Central memory CD8-positive, alpha-beta T cell (primary cell): Measurements from ENCODE around the gene MIER3.
"Not testable (repeated sequence)": the region's sequence is repeated elsewhere in the genome, so short reads cannot be mapped to it uniquely, and the experiment has no call there.

Experiments
- ATAC-seq: fragments of 150-1000 bp; cut with Tn5 transposase; replicated peaks from 2 replicates; pipeline ENCODE4 v1.10.0; 2022; ENCODE audit warnings: mild to moderate bottlenecking, moderate FRiP score, moderate number of reproducible peaks; ENCODE audit not compliant: poor library complexity, severe bottlenecking; ENCODE audit errors: extremely low read depth
- DNase-seq, 2 donors: peaks; one replicate each; pipeline ENCODE4 v3.0.0; 2021; ENCODE audit warnings: low spot score in 2 of 2
- H3K27ac Mint-ChIP-seq: one replicate; pipeline ENCODE4 v1.8.0; 2022; ENCODE audit warnings: low read depth, mild to moderate bottlenecking, moderate library complexity, mixed read lengths
- H3K27me3 Mint-ChIP-seq: one replicate; pipeline ENCODE4 v1.8.0; 2022; ENCODE audit warnings: mixed read lengths
- H3K36me3 Mint-ChIP-seq: one replicate; pipeline ENCODE4 v1.8.0; 2022; ENCODE audit warnings: mild to moderate bottlenecking, moderate library complexity, mixed read lengths; ENCODE audit not compliant: insufficient read depth
- H3K4me1 Mint-ChIP-seq: one replicate; pipeline ENCODE4 v1.8.0; 2022; ENCODE audit warnings: mixed read lengths
- H3K4me3 Mint-ChIP-seq: one replicate; pipeline ENCODE4 v1.8.0; 2022; ENCODE audit warnings: mild to moderate bottlenecking, moderate library complexity, mixed read lengths
- H3K9me3 Mint-ChIP-seq: one replicate; pipeline ENCODE4 v1.8.0; 2022; ENCODE audit warnings: mixed read lengths

The MIER3 gene

DNA sequence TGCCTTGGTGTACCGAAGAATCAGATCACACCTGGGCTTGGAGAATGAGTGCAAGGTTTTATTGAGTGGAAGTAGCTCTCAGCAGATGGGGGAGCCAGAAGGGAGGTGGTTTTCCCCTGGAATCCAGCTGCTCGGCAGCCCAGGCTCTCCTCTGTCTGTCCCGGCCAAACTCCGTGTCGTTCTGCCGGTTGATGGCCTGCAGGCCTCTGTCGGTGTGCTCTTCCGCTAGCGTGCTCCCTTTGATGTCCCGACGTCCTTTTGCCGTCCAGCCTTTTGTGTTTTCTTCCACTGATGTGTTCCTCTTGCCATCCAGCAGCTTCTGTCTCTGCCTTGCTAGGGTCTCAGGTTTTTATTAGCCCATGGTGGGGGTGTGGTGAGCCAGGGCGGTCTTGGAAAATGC is 28.0 kb upstream of the MIER3 start:
- no peaks in the 10 kb centered on the region for H3K9me3 Mint-ChIP-seq
- DNase-seq (no peak), ATAC-seq (no peak)
- H3K27ac Mint-ChIP-seq = no peak overlapping the region
- no peak overlapping the region for H3K4me3 Mint-ChIP-seq
- H3K36me3 Mint-ChIP-seq = peaks cover 5% of the 10 kb centered on the region
- H3K4me1 Mint-ChIP-seq = peaks cover 10% of the 10 kb centered on the region
- peaks cover 10% of the 10 kb centered on the region for H3K27me3 Mint-ChIP-seq

GRCh38 chr5:56979526-56979925 is 27.6 kb upstream of the MIER3 start:
- H3K4me3 Mint-ChIP-seq, ATAC-seq, H3K36me3 Mint-ChIP-seq, H3K4me1 Mint-ChIP-seq, H3K27ac Mint-ChIP-seq, DNase-seq, H3K9me3 Mint-ChIP-seq: not testable (repeated sequence)
- peaks cover 14% of the 10 kb centered on the region for H3K27me3 Mint-ChIP-seq

- H3K27ac Mint-ChIP-seq = no peak overlapping the region
- H3K9me3 Mint-ChIP-seq = no peaks in the 10 kb centered on the region
- no peaks in the 10 kb centered on the region for H3K4me1 Mint-ChIP-seq
- no peak for ATAC-seq
- no peak overlapping the region for H3K4me3 Mint-ChIP-seq
- H3K27me3 Mint-ChIP-seq = peaks cover 31% of the 10 kb centered on the region
- DNase-seq = no peak
- H3K36me3 Mint-ChIP-seq = peaks cover 2% of the 10 kb centered on the region
These were observed 25.9 kb upstream of the MIER3 start for GRCh38 chr5:56977822-56978221.

DNA sequence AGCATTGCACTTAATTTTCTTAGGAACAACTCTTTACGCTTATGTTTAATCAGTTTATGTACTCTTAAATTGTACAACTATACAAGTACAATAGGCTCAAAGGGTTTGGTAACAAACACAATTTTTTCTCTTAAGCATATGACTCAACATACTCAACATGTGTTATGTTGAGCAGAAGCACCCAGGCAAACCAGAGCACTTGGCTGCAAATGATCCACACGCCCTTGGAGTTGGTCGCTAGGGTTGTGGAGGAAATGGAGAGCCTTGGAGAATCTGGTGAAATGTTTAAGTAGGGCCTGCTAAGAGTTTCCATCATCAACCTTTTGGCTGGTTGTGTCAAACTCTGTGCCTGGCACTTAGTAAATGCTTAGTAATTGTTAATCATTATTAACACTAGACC is 25.1 kb upstream of the MIER3 start:
- Mint-ChIP-seq H3K27me3 (peaks cover 39% of the 10 kb centered on the region), H3K4me1 (no peaks in the 10 kb centered on the region), H3K9me3 (no peaks in the 10 kb centered on the region), H3K27ac (no peak overlapping the region), H3K36me3 (no peaks in the 10 kb centered on the region), H3K4me3 (no peak overlapping the region)
- no peak for DNase-seq
- no peak for ATAC-seq

DNA sequence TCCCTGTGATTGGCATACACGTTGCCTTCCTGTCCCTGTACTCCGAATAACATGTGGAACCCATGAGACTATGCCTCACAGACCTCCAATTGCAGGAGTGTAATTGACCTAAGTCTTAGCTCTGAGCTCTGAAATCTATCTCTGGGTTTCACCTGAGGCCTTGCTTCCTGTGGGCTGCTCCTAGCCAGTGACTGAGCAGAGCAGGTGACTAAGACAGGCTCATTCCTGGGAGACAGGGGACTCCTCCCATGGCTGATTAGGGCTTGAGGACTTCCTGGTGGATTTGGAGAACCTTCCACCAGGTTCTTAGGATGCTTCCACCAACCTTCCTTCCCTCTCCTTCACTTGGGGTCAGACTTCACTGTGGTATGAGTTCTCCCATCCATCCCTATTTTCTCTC is 22.3 kb upstream of the MIER3 start:
- H3K4me3 Mint-ChIP-seq = no peak overlapping the region
- H3K4me1 Mint-ChIP-seq = no peaks in the 10 kb centered on the region

GRCh38 chr5:56973473-56973872 is 21.6 kb upstream of the MIER3 start:
- ATAC-seq (no peak), DNase-seq (no peak)
- H3K27me3 Mint-ChIP-seq = peaks cover 54% of the 10 kb centered on the region
- no peaks in the 10 kb centered on the region for H3K9me3 Mint-ChIP-seq
- no peak overlapping the region for H3K4me3 Mint-ChIP-seq
- no peak overlapping the region for H3K27ac Mint-ChIP-seq
- no peaks in the 10 kb centered on the region for H3K36me3 Mint-ChIP-seq
- H3K4me1 Mint-ChIP-seq = no peaks in the 10 kb centered on the region

More for the DNA sequence above, 22.3 kb upstream of the MIER3 start:
- Mint-ChIP-seq H3K9me3 (no peaks in the 10 kb centered on the region), H3K36me3 (no peaks in the 10 kb centered on the region), H3K27ac (no peak overlapping the region), H3K27me3 (peaks cover 53% of the 10 kb centered on the region)
- no peak for ATAC-seq
- DNase-seq = no peak

DNA sequence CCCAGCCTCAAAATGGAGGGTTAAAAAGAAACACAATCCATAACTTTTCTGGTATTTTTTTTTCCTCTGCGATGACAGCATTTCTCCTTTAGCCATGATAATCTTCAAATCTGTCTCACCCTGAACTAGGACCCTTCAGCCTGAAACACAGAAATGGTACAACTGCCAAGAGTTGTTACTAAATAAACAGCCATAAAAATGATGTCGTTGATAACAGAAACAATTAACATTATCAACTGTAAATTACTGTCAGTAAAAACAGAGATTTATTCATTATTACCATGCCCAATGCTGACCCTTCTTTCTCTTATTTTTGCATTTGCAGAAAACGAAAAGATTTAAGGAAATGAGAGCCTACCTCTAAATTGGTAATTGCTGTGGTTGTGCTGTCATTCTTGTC is 19.4 kb upstream of the MIER3 start:
- Mint-ChIP-seq H3K36me3 (no peaks in the 10 kb centered on the region), H3K4me3 (no peak overlapping the region), H3K4me1 (no peaks in the 10 kb centered on the region), H3K27ac (no peak overlapping the region), H3K27me3 (peaks cover 73% of the 10 kb centered on the region), H3K9me3 (no peaks in the 10 kb centered on the region)
- DNase-seq = no peak
- no peak for ATAC-seq

- ATAC-seq (no peak), DNase-seq (no peak)
- no peak overlapping the region for H3K4me3 Mint-ChIP-seq
- no peaks in the 10 kb centered on the region for H3K9me3 Mint-ChIP-seq
- H3K27me3 Mint-ChIP-seq = peaks cover 97% of the 10 kb centered on the region
- H3K27ac Mint-ChIP-seq = no peak overlapping the region
- H3K4me1 Mint-ChIP-seq = no peaks in the 10 kb centered on the region
- no peaks in the 10 kb centered on the region for H3K36me3 Mint-ChIP-seq
These were observed 12.2 kb upstream of the MIER3 start for GRCh38 chr5:56964173-56964572.

DNA sequence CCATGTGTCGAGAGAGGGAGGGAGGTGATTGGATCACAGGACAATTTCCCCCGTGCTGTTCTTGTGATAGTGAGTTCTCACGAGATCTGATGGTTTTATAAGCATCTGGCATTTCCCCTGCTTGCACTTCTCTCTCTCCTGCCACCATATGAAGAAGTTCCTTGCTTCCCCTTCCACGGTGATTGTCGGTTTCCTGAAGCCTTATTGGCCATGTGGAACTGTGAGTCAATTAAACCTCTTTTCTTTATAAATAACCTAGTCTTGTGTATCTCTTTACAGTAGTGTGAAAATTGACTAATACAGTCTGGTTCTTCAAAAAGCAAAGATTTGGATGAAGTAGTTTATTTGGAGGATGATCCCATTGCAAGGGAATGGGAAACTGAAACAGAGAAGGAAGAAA is 11.3 kb upstream of the MIER3 start:
- Mint-ChIP-seq H3K27ac (no peak overlapping the region), H3K36me3 (no peaks in the 10 kb centered on the region), H3K9me3 (no peaks in the 10 kb centered on the region), H3K27me3 (peaks cover 100% of the 10 kb centered on the region), H3K4me1 (no peaks in the 10 kb centered on the region), H3K4me3 (no peak overlapping the region)
- no peak for ATAC-seq
- DNase-seq = no peak

DNA sequence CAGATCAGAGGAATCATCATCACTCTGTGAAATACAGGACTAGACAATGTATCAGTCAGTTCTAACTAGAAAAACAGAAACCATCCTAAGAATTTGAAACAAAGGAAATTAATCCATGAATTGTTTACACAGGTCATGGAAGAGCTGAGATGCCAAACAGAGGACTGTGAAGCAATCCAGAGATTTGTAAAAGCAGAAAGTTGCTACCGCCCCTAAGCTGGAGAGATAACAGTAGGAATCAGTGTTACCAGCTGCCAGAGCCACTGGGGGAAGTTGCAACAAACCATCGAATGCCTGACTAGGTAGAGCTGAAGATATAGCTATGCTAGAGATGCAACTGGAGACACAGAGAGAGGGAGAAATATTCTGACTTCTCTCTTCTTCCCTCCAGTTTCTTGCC is 10.4 kb upstream of the MIER3 start:
- peaks cover 100% of the 10 kb centered on the region for H3K27me3 Mint-ChIP-seq
- no peak for DNase-seq
- ATAC-seq = no peak
- no peaks in the 10 kb centered on the region for H3K9me3 Mint-ChIP-seq
- H3K27ac Mint-ChIP-seq = no peak overlapping the region
- no peak overlapping the region for H3K4me3 Mint-ChIP-seq
- no peaks in the 10 kb centered on the region for H3K36me3 Mint-ChIP-seq
- H3K4me1 Mint-ChIP-seq = no peaks in the 10 kb centered on the region

GRCh38 chr5:56961746-56962145 is 9.8 kb upstream of the MIER3 start:
- Mint-ChIP-seq H3K27me3 (peaks cover 98% of the 10 kb centered on the region), H3K4me1 (no peaks in the 10 kb centered on the region), H3K27ac (no peak overlapping the region), H3K9me3 (no peaks in the 10 kb centered on the region), H3K36me3 (no peaks in the 10 kb centered on the region), H3K4me3 (no peak overlapping the region)
- DNase-seq (no peak), ATAC-seq (no peak)

DNA sequence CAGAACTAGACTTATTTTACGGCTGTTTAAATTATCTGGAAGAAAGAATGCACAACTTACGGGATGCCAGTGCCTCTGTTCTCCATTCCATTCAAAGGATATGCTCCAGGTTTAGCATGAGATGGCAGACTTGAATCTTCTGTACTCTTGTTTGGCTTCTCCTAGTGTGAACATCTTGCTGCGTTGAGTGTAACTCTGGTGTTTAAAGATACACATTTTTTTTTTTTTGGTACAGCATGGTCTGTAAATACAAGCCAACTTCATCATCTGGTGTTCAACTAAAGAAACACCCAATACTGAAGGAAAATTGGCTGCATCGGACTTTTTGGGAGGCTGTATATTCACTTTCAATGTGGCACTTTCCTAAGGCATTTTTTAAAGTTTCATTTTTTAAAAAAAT is 7.4 kb upstream of the MIER3 start:
- ATAC-seq (no peak), DNase-seq (no peak)
- no peaks in the 10 kb centered on the region for H3K36me3 Mint-ChIP-seq
- no peak overlapping the region for H3K4me3 Mint-ChIP-seq
- H3K9me3 Mint-ChIP-seq = no peaks in the 10 kb centered on the region
- no peak overlapping the region for H3K27ac Mint-ChIP-seq
- peaks cover 97% of the 10 kb centered on the region for H3K27me3 Mint-ChIP-seq
- H3K4me1 Mint-ChIP-seq = no peaks in the 10 kb centered on the region

DNA sequence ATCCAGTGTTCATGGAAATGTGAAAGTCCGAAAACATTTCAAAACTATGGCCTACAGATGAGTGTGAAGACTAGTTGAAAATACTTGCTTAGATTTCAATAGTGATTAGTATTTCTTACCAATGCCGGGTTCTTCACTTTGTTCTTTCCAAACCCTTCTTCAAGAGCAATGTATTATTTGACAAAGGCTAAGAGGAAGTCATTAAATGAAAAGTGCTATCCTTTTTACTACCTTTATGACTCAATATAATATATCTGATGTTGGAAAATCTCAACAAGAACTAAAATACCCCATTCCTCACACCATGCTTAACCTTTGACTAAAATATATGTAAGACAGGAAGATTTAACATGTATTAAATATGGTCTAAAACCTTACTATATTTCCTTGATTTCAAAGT is 6.7 kb upstream of the MIER3 start:
- no peaks in the 10 kb centered on the region for H3K36me3 Mint-ChIP-seq
- ATAC-seq = no peak
- no peak overlapping the region for H3K4me3 Mint-ChIP-seq
- peaks cover 93% of the 10 kb centered on the region for H3K27me3 Mint-ChIP-seq
- no peaks in the 10 kb centered on the region for H3K4me1 Mint-ChIP-seq
- no peaks in the 10 kb centered on the region for H3K9me3 Mint-ChIP-seq
- no peak for DNase-seq
- no peak overlapping the region for H3K27ac Mint-ChIP-seq

DNA sequence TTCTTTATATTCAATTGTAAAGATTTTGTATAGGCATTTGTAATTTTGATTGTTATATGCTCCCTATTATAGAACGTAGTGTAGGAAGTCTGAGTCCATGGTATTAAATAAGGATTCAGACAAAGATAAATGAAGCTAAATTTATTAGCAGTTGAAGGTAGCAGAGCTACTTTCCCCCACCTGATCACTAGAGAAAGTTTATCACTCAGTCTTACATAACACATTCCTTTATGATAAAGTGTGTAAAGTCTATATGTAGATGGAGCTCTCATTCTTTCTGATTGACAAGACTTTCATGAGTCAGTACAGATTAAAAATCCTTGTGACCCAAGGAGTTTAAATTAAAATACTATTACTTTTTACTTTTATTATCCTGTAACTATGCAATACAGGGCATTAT is 2.3 kb upstream of the MIER3 start:
- Mint-ChIP-seq H3K27ac (no peak overlapping the region), H3K4me3 (no peak overlapping the region), H3K36me3 (peaks cover 10% of the 10 kb centered on the region), H3K4me1 (peaks cover 27% of the 10 kb centered on the region), H3K27me3 (peaks cover 62% of the 10 kb centered on the region), H3K9me3 (no peaks in the 10 kb centered on the region)
- no peak for ATAC-seq
- no peak for DNase-seq
